ENCODE measurements around the gene C5AR2.

The C5AR2 gene

DNA sequence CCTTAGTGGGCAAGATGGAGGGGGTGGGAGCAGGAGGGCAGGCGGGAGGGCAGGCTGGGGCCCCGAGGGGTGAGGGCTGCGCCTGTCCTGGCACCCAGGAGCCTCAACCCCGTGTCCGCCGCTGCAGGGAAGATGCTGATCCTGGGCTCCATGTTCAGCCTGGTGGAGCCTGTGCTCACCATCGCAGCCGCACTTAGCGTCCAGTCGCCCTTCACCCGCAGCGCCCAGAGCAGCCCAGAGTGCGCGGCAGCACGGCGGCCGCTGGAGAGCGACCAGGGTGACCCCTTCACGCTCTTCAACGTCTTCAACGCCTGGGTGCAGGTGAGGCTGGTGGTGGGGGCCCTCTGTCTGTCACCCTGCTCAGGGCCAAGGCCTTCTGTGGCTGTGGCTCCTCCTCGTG, 40.6 kb downstream of the C5AR2 start:
- H3K36me3 ChIP-seq (ENCODE audit: control insufficient read depth, low read length), result peaks cover 84% of the 10 kb centered on the region
- H3K4me3 ChIP-seq (ENCODE audit: low read length), result no peak overlapping the region
- no peaks in the 10 kb centered on the region for H4K20me1 ChIP-seq (ENCODE audit: control insufficient read depth, insufficient read depth, low read depth, low read length)
- TF ChIP-seq, protein P1, sequence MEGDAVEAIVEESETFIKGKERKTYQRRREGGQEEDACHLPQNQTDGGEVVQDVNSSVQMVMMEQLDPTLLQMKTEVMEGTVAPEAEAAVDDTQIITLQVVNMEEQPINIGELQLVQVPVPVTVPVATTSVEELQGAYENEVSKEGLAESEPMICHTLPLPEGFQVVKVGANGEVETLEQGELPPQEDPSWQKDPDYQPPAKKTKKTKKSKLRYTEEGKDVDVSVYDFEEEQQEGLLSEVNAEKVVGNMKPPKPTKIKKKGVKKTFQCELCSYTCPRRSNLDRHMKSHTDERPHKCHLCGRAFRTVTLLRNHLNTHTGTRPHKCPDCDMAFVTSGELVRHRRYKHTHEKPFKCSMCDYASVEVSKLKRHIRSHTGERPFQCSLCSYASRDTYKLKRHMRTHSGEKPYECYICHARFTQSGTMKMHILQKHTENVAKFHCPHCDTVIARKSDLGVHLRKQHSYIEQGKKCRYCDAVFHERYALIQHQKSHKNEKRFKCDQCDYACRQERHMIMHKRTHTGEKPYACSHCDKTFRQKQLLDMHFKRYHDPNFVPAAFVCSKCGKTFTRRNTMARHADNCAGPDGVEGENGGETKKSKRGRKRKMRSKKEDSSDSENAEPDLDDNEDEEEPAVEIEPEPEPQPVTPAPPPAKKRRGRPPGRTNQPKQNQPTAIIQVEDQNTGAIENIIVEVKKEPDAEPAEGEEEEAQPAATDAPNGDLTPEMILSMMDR (IDR thresholded peaks at IDR 0.05; ENCODE audit: low read depth, low read length, poor library complexity, severe bottlenecking), result no peak
- no peak for TF ChIP-seq EZH2phosphoT487 (IDR thresholded peaks at IDR 0.05; ENCODE audit: borderline replicate concordance, low read length)
- no peak overlapping the region for H3K4me2 ChIP-seq (ENCODE audit: low read length)
- no peaks in the 10 kb centered on the region for H3K9me3 ChIP-seq (ENCODE audit: control insufficient read depth, insufficient read depth, low read length)
- no peak overlapping the region for H3K27ac ChIP-seq (ENCODE audit: low read depth, low read length)
- H3K4me1 ChIP-seq (ENCODE audit: control insufficient read depth, low read length), result no peaks in the 10 kb centered on the region
- H3K79me2 ChIP-seq (ENCODE audit: control insufficient read depth, low read length), result no peaks in the 10 kb centered on the region
- H3K27me3 ChIP-seq (ENCODE audit: control insufficient read depth, low read length), result no peaks in the 10 kb centered on the region
- H3F3A ChIP-seq (ENCODE audit: control insufficient read depth, insufficient read depth), result no peaks in the 10 kb centered on the region
- H3K9me2 ChIP-seq (replicated peaks; ENCODE audit: control insufficient read depth, low read length), result no peaks in the 10 kb centered on the region

GRCh38 chr19:47373246-47374240, 41.6 kb downstream of the C5AR2 start:
- no peaks in the 10 kb centered on the region for H3K9me3 ChIP-seq (ENCODE audit: control insufficient read depth, insufficient read depth, low read length)
- no peak overlapping the region for H3K27ac ChIP-seq (ENCODE audit: low read depth, low read length)
- H3K4me1 ChIP-seq (ENCODE audit: control insufficient read depth, low read length), result no peaks in the 10 kb centered on the region
- H3K4me2 ChIP-seq (ENCODE audit: low read length), result no peak overlapping the region
- H3F3A ChIP-seq (ENCODE audit: control insufficient read depth, insufficient read depth), result no peaks in the 10 kb centered on the region
- no peaks in the 10 kb centered on the region for H4K20me1 ChIP-seq (ENCODE audit: control insufficient read depth, insufficient read depth, low read depth, low read length)
- no peak overlapping the region for H3K4me3 ChIP-seq (ENCODE audit: low read length)
- peaks cover 87% of the 10 kb centered on the region for H3K36me3 ChIP-seq (ENCODE audit: control insufficient read depth, low read length)
- H3K79me2 ChIP-seq (ENCODE audit: control insufficient read depth, low read length), result no peaks in the 10 kb centered on the region
- no peak for TF ChIP-seq EZH2phosphoT487 (IDR thresholded peaks at IDR 0.05; ENCODE audit: borderline replicate concordance, low read length)
- TF ChIP-seq, protein P1 (IDR thresholded peaks at IDR 0.05; ENCODE audit: low read depth, low read length, poor library complexity, severe bottlenecking), result no peak
- H3K27me3 ChIP-seq (ENCODE audit: control insufficient read depth, low read length), result no peaks in the 10 kb centered on the region
- H3K9me2 ChIP-seq (replicated peaks; ENCODE audit: control insufficient read depth, low read length), result no peaks in the 10 kb centered on the region

GRCh38 chr19:47374876-47375693, 43.1 kb downstream of the C5AR2 start:
- Histone ChIP-seq H3F3A (ENCODE audit: control insufficient read depth, insufficient read depth) (no peaks in the 10 kb centered on the region; the same call in 1 of the 2 replicates), H3K36me3 (ENCODE audit: control insufficient read depth, low read length) (peaks cover 82% of the 10 kb centered on the region), H3K4me1 (ENCODE audit: control insufficient read depth, low read length) (peaks cover 11% of the 10 kb centered on the region), H3K9me3 (ENCODE audit: control insufficient read depth, insufficient read depth, low read length) (no peaks in the 10 kb centered on the region), H4K20me1 (ENCODE audit: control insufficient read depth, insufficient read depth, low read depth, low read length) (no peaks in the 10 kb centered on the region), H3K27me3 (ENCODE audit: control insufficient read depth, low read length) (no peaks in the 10 kb centered on the region), H3K79me2 (ENCODE audit: control insufficient read depth, low read length) (no peaks in the 10 kb centered on the region), H3K4me3 (ENCODE audit: low read length) (no peak overlapping the region), H3K27ac (ENCODE audit: low read depth, low read length) (no peak overlapping the region), H3K9me2 (replicated peaks; ENCODE audit: control insufficient read depth, low read length) (no peaks in the 10 kb centered on the region), H3K4me2 (ENCODE audit: low read length) (no peak overlapping the region)
- TF ChIP-seq, protein P1 (IDR thresholded peaks at IDR 0.05; ENCODE audit: low read depth, low read length, poor library complexity, severe bottlenecking), result no peak
- TF ChIP-seq EZH2phosphoT487 (IDR thresholded peaks at IDR 0.05; ENCODE audit: borderline replicate concordance, low read length), result no peak

All from DOHH2 (cell line).